Measurements from ENCODE around the gene DCUN1D1.

Gene DCUN1D1

GRCh38 chr3:182972387-182972786 is 8.0 kb downstream of the DCUN1D1 start:
- no peak for DNase-seq (ENCODE audit: low read depth)

GRCh38 chr3:182971637-182972036 is 8.7 kb downstream of the DCUN1D1 start:
- no peak for DNase-seq (ENCODE audit: low read depth)

- DNase-seq (ENCODE audit: low read depth) = no peak
Measured at GRCh38 chr3:182970811-182971418, 9.4 kb downstream of the DCUN1D1 start.

GRCh38 chr3:182969853-182970252 is 10.5 kb downstream of the DCUN1D1 start:
- DNase-seq (ENCODE audit: low read depth) = no peak

- peak; percentile 29 for DNase-seq (ENCODE audit: low read depth)
Measured at GRCh38 chr3:182969277-182969676, 11.1 kb downstream of the DCUN1D1 start.

GRCh38 chr3:182967218-182968204 is 12.8 kb downstream of the DCUN1D1 start:
- DNase-seq (ENCODE audit: low read depth) = no peak

GRCh38 chr3:182965861-182966366 is 14.4 kb downstream of the DCUN1D1 start:
- no peak for DNase-seq (ENCODE audit: low read depth)

GRCh38 chr3:182964179-182964578 is 16.2 kb downstream of the DCUN1D1 start:
- DNase-seq (ENCODE audit: low read depth) = no peak

- DNase-seq (ENCODE audit: low read depth) = no peak
Measured at GRCh38 chr3:182962166-182962565, 18.2 kb downstream of the DCUN1D1 start.

- no peak for DNase-seq (ENCODE audit: low read depth)
Measured at GRCh38 chr3:182959474-182960350, 20.6 kb downstream of the DCUN1D1 start.

GRCh38 chr3:182957676-182958266 is 22.6 kb downstream of the DCUN1D1 start:
- DNase-seq (ENCODE audit: low read depth) = no peak

- no peak for DNase-seq (ENCODE audit: low read depth)
Measured at GRCh38 chr3:182957226-182957625, 23.1 kb downstream of the DCUN1D1 start.

- no peak for DNase-seq (ENCODE audit: low read depth)
Measured at GRCh38 chr3:182954553-182955235, 25.6 kb downstream of the DCUN1D1 start.

GRCh38 chr3:182949688-182950087 is 30.6 kb downstream of the DCUN1D1 start:
- no peak for DNase-seq (ENCODE audit: low read depth)

- no peak for DNase-seq (ENCODE audit: low read depth)
Measured at GRCh38 chr3:182948305-182948704, 32.0 kb downstream of the DCUN1D1 start.

GRCh38 chr3:182947888-182948287 is 32.5 kb downstream of the DCUN1D1 start:
- DNase-seq (ENCODE audit: low read depth) = no peak

- DNase-seq (ENCODE audit: low read depth) = no peak
Measured at GRCh38 chr3:182941719-182942118, 38.6 kb downstream of the DCUN1D1 start.

GRCh38 chr3:182940266-182940808 is 40.0 kb downstream of the DCUN1D1 start:
- DNase-seq (ENCODE audit: low read depth) = no peak

- DNase-seq (ENCODE audit: low read depth) = no peak
Measured at GRCh38 chr3:182937293-182938051, 42.9 kb downstream of the DCUN1D1 start.

GRCh38 chr3:182936918-182937285 is 43.4 kb downstream of the DCUN1D1 start:
- DNase-seq (ENCODE audit: low read depth) = no peak
